H1 (cell line): ENCODE results near the gene AHRR. TPM values are rescaled to one million over a fixed set of nuclear protein-coding genes. Genes with fewer than 3 reads are reported as not detected.

Experiments
- CBX5 ChIP-seq: fragments of 300-800, 300-1000 bp; sonication (generic); IDR thresholded peaks from 2 replicates; pipeline ENCODE4 v1.7.1; 2016; ENCODE audit warnings: antibody characterized with exemption, low read length, low read depth
- CHD1 ChIP-seq: IDR thresholded peaks from 2 replicates; pipeline ENCODE4 v1.6.1; 2012; ENCODE audit warnings: low read depth, low read length, improper control_type of control experiment
- CTBP2 ChIP-seq: IDR thresholded peaks from 2 replicates; pipeline ENCODE4 v1.7.0; 2011; ENCODE audit warnings: borderline replicate concordance, mild to moderate bottlenecking, moderate library complexity, mixed read lengths, low read length; ENCODE audit not compliant: insufficient read depth, insufficient read length
- E2F6 ChIP-seq: IDR thresholded peaks from 2 replicates; pipeline ENCODE4 v1.6.1; 2012; ENCODE audit warnings: inconsistent platforms
- KDM4A ChIP-seq: IDR thresholded peaks from one replicate; pipeline ENCODE4 v1.7.1; 2012; ENCODE audit warnings: low read depth, mild to moderate bottlenecking, moderate library complexity, low read length, inconsistent platforms; ENCODE audit not compliant: severe bottlenecking
- MAFK ChIP-seq: IDR thresholded peaks from 2 replicates; pipeline ENCODE4 v1.6.1; 2012; ENCODE audit warnings: low read depth, mild to moderate bottlenecking, improper control_type of control experiment, low read length
- POU5F1 ChIP-seq: IDR thresholded peaks from 2 replicates; pipeline ENCODE4 v1.6.1; 2011; ENCODE audit warnings: low read depth, mild to moderate bottlenecking, low read length, moderate library complexity
- RNF2 ChIP-seq: fragments of 200-900, 300-1000 bp; sonication (generic); IDR thresholded peaks from 2 replicates; pipeline ENCODE4 v1.7.1; 2016; ENCODE audit warnings: borderline replicate concordance, low read depth, mild to moderate bottlenecking, antibody characterized with exemption, low read length; ENCODE audit not compliant: poor library complexity, severe bottlenecking; ENCODE audit errors: missing control alignments
- SAP30 ChIP-seq: fragments of 300-600 bp; sonication (generic); IDR thresholded peaks from 2 replicates; pipeline ENCODE4 v1.7.1; 2012; ENCODE audit warnings: low read length, moderate library complexity, mild to moderate bottlenecking, inconsistent platforms; ENCODE audit not compliant: insufficient read depth, insufficient replicate concordance
- TAF1 ChIP-seq: IDR thresholded peaks from 2 replicates; pipeline ENCODE4 v1.6.1; 2011; ENCODE audit warnings: mild to moderate bottlenecking, low read depth, low read length
- TBP ChIP-seq: IDR thresholded peaks from 2 replicates; pipeline ENCODE4 v1.6.1; 2011; ENCODE audit warnings: low read depth, low read length, improper control_type of control experiment
- polyA plus RNA-seq, 7 experiments: library from polyadenylated mRNA; depleted of rRNA in 3 of 7; stranded (reverse) in 5 of 7; unstranded in 2 of 7; fragments of >200 nt in 5 of 7; fragments of 200-250 nt in 2 of 7; gene quantifications; 1 replicate in 5 of 7; 2 replicates in 1 of 7; 4 replicates in 1 of 7; pipeline versions ENCODE4 v1.2.1 to v1.2.3, GENCODE V29; 2011 to 2013; ENCODE audit warnings: missing spikeins in 2 of 7, mixed read lengths in 2 of 7
- total RNA-seq: library from RNA; stranded (reverse); fragmentation: NEBNext Ultra II Directional; extraction: Animal tissue kit (Norgen Biotek cat#: 25700); gene quantifications from 2 replicates; pipeline ENCODE4 v1.2.1, GENCODE V29; 2021
- TF ChIP-seq, protein P1 (sequence below), 3 experiments: IDR thresholded peaks; 1 replicate in 2 of 3; 2 replicates in 1 of 3; pipeline versions ENCODE4 v1.5.1 to v1.6.1; 2011; ENCODE audit warnings: low read length in 3 of 3, mild to moderate bottlenecking in 3 of 3, inconsistent platforms in 2 of 3, low read depth in 1 of 3, moderate library complexity in 1 of 3; ENCODE audit not compliant: insufficient read depth in 1 of 3; ENCODE audit errors: control extremely low read depth in 1 of 3
- TF ChIP-seq, protein P2 (sequence below): IDR thresholded peaks from 2 replicates; pipeline ENCODE4 v1.6.1; 2012; ENCODE audit warnings: inconsistent platforms

Gene AHRR
- total and polyA plus RNA-seq, 2 of the 8 experiments (the other 6 are each of a cell fraction or from before 2014, with no cell fraction given), result 0.41 to 0.80 TPM

DNA sequence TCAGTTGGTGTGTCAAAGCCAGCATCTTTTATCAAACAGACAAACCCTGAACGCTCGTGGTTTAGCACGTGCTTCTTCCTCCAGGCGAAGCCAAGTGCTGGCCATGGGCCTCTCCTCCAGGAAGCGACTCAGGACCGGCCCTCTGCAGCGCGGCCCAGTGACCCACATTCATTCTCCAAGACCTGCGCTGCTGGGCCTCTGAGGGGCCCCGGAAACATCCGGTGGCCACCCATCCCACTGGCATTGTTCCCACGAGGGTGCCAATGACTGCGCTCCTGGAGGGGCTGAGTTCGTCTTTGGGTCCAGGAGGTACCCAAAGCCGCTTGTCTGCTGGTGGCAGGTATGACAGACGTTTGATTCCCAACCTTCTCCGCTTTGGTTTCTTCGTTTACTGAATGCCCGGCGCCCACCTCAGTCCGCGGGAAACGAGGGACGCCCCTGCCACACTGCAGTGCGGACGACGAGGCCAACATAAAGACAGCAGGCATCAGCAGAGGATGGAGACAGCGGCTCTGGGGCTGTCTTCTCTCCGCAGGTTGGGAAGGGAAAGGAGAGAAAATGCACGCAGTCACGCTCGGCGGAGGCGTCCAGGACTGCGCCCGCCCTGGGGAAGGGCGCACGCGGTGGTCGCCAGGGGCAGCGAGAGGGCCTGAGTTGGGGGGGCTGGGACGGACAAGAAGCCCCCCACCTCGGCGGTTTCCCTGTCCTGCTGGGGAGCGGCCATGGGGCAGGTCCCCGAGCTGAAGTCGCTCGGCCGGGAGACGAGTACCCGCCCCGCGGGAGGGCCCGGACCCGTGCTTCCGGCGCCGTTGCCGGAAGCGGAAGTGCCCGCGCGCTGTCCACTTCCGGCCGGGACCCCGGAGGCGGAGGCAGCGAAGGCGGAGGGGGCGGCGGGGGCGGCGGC lies 121.1 kb downstream of the AHRR start, which contains the start of gene EXOC3 (continued):
- TF ChIP-seq SAP30, result peak; percentile 53
- TF ChIP-seq CHD1, result no peak
- TF ChIP-seq CTBP2, result no peak
- peak; percentile 51; the same call in 1 of the 2 replicates for TF ChIP-seq TAF1
- TF ChIP-seq, protein P1, sequence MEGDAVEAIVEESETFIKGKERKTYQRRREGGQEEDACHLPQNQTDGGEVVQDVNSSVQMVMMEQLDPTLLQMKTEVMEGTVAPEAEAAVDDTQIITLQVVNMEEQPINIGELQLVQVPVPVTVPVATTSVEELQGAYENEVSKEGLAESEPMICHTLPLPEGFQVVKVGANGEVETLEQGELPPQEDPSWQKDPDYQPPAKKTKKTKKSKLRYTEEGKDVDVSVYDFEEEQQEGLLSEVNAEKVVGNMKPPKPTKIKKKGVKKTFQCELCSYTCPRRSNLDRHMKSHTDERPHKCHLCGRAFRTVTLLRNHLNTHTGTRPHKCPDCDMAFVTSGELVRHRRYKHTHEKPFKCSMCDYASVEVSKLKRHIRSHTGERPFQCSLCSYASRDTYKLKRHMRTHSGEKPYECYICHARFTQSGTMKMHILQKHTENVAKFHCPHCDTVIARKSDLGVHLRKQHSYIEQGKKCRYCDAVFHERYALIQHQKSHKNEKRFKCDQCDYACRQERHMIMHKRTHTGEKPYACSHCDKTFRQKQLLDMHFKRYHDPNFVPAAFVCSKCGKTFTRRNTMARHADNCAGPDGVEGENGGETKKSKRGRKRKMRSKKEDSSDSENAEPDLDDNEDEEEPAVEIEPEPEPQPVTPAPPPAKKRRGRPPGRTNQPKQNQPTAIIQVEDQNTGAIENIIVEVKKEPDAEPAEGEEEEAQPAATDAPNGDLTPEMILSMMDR (IDR thresholded peaks at IDR 0.05; ENCODE audit: control extremely low read depth in 1 of 3, insufficient read depth in 1 of 3, low read depth in 1 of 3, low read length in 3 of 3), result peak in 1 of 3 experiments; percentile 1; a peak in 1 of 4 replicates
- no peak for TF ChIP-seq POU5F1
- TF ChIP-seq, protein P2, sequence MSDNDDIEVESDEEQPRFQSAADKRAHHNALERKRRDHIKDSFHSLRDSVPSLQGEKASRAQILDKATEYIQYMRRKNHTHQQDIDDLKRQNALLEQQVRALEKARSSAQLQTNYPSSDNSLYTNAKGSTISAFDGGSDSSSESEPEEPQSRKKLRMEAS, result peak; percentile 59
- TF ChIP-seq RNF2, result peak; percentile 56
- TF ChIP-seq KDM4A, result peak; percentile 98
- 0 out of 2 replicates have a peak, but pooled peaks have one; percentile 50 for TF ChIP-seq E2F6
- no peak for TF ChIP-seq CBX5
- peak; percentile 43; the same call in 1 of the 2 replicates for TF ChIP-seq TBP
- no peak for TF ChIP-seq MAFK
